GM21528 (cell line): ENCODE results near the gene GPR180.
"Not testable (repeated sequence)": the region's sequence is repeated elsewhere in the genome, so short reads cannot be mapped to it uniquely, and the experiment has no call there.

Experiments used
- ATAC-seq: cut with Tn5 transposase; IDR thresholded peaks from one replicate; pipeline ENCODE4 v1.9.1; 2021; ENCODE audit warnings: mild to moderate bottlenecking, moderate library complexity; ENCODE audit not compliant: unreplicated experiment, low FRiP score

The GPR180 gene

DNA sequence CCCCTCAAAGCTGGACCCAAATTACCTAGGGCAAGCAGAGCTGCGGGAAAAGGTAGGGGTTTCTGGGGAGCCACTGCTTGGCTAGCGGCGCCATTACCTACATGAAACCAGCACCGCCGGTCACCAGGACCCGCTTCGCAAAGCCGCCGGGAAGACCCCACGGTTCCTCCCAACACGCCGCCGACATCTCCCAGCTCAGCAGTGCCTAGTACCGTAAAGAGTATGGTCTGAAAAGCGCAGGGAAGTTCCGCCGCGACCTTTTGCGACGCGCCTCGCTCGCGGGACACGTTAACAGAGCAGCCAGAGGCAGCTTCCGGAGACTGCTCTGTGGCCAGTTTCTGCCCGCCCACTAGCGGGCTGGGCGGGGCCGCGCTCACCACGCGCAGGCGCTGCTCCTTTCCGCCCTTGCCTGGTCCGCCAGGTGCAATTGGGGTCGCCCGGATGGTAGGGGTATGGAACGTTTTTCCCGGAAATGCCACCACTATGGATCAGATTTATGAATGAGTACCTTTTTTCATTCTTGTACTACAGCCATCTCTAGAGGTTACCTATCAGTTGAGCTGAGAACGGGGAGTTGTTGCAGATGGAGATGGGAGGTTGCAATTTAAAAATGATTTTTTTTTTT lies 5.6 kb upstream of the GPR180 start, which contains the start of gene TGDS:
TGDS (minus strand) TSS at position 203 of the 625 bp plus-strand sequence; CDS start at position 187, 16 bp downstream.
- peak; percentile 98 for ATAC-seq

GRCh38 chr13:94596575-94596971 lies 5.1 kb upstream of the GPR180 start:
- no peak for ATAC-seq

DNA sequence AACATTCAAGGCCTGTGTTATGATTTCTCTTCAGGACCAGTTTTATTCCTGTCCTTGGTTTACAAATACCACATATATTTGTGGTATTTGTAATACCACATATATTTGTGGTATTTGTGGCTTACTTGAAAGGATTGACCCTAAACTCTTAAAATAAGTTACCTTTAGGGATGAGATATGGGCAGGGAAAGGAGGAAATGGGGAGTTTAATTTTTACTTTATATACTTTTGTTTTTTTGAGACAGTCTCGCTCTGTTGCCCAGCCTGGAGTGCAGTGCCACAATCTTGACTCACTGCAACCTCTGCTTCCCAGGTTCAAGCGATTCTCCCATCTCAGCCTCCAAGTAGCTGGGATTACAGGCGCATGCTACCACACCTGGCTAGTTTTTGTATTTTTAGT lies 3.4 kb upstream of the GPR180 start:
- ATAC-seq, result no peak

- no peak for ATAC-seq
Observed at GRCh38 chr13:94599877-94600276, 1.8 kb upstream of the GPR180 start.

- ATAC-seq, result no peak
Observed at GRCh38 chr13:94602467-94602866, 810 bp downstream of the GPR180 start.

- ATAC-seq, result no peak
Observed at GRCh38 chr13:94607056-94607455, 5.4 kb downstream of the GPR180 start.

DNA sequence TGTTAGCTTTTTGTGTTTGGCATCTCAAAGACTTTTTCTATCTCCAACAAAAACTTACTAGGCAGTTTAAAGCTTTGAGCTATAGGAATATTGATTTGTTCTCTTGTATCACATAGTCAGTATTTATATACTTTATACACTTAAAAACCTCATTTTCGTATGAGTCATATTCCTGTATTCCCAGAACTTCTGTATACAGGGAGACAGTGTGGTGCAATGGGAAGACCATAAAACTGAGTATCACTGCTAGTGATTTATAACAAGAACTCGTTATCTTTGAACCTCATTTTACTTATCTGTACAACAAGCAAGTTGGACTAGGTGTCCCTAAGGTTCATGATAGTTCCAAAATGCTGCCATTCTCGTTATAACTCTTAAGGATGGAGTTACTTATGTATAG lies 6.3 kb downstream of the GPR180 start:
- ATAC-seq, result no peak

DNA sequence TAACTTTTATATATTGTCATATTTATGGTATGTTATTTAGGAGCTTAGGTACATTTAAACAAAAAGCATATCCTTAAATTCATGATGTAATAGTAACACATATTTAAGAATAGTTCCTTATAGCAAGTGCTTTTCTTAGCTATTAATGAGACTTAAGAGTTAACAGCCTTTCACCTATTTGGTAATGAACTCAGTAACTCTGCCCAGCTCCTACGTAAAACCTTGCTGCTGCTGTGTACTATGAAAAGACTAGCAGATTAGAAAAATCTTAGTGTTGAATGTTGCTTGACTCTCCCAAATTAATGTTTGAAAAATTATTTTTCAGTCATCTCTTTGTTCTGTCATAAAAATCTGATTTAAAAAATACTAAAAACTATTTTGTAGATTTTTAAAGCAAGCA lies 6.9 kb downstream of the GPR180 start:
- no peak for ATAC-seq

- no peak for ATAC-seq
Observed at GRCh38 chr13:94609196-94609595, 7.5 kb downstream of the GPR180 start.

DNA sequence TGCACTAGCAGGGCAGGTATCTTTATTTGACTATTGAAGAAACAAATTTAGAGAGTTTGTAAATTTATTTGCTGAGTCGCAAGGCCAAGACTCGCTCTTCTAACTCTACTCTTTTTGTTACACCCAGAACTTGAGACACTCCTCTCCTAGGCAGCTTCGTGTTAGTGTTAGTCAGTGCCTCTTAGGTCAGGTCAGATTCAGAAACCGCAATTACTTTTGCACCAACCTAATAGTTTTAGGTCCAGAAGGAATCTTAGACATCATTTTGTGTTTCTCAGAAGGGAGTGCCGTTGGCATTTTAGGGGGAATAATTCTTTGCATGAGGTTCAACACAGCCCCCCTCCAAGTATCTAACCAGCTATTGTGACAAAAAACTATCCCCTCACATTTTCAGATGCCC lies 8.8 kb downstream of the GPR180 start:
- no peak for ATAC-seq

DNA sequence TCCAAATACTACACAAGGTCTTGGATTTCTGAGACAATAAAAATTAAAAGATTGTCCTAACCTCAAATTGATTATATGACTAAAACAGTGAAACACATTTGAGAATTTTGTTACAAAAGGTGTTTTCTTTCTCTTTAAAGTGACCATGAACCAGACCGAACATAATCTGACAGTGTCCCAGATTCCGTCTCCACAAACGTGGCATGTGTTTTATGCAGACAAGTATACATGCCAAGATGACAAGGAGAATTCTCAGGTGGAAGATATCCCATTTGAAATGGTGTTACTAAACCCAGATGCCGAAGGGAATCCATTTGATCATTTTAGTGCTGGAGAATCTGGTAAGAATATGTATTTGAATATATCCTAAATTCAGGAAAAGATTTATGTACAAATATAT lies 10.4 kb downstream of the GPR180 start:
- no peak for ATAC-seq

DNA sequence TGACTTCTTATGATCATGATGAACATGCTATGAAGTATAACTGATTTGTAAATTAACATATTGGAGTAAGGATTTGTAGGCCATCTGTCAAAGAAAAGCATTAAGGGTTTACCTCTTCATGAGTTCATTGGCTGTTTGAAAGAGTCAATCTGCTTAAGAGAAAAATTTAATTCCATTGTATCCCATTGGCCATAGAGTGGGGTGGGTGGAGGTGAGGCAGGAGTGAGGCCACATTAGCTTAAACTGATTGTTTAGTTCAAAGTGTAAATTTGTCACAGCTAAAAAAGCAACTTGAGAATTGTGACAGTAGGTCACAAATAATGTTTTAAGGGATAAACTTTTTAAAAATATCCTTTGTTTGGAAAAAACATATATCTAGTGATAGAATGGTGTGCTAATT lies 11.4 kb downstream of the GPR180 start:
- no peak for ATAC-seq

DNA sequence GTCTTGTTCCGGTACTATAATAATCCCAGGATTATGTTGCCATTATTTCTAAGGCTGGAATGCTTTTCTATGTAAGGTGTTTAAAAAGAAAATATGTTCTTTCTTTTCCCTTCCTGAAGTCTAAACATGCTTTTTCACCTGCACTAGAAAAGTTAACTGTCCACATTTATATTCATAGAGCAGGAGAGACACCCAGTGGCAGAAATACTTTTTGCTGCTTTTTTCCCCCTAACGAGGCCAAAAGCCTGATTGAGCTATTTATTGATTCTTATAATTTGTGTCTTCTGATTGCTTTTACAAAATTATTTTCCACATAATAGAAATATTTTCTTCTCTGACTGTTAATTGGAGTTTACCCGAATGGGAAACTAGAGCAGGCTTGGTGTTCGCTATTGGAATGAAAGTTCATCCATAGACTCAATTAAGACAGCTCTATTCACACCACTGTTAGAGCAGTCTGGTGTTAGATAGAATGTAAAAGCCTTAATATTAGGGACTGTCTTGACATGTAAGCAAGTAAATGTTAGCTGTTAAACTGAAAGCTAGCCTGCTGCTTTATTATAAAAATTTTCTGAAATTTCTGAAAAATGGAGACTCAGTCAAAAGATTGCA lies 15.8 kb downstream of the GPR180 start:
- no peak for ATAC-seq

GRCh38 chr13:94620286-94620896 lies 18.7 kb downstream of the GPR180 start:
- peak; percentile 78 for ATAC-seq

DNA sequence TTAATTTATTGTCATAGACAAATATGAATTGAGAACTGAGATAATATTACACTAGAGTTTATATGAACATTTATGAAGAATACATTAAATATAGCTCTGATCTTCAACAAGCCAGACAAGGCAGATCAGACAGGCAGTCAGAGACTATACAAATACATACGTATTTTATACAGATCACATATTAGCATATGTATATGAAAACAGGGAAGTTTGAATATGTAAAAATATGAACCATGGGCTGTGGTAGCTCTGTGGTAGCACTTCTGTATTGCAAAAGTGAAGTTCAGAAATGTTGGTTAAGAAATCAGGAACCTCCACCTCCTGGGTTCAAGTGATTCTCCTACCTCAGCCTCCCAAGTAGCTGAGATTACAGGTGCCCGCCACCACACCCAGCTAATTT lies 20.7 kb downstream of the GPR180 start:
- ATAC-seq, result no peak

DNA sequence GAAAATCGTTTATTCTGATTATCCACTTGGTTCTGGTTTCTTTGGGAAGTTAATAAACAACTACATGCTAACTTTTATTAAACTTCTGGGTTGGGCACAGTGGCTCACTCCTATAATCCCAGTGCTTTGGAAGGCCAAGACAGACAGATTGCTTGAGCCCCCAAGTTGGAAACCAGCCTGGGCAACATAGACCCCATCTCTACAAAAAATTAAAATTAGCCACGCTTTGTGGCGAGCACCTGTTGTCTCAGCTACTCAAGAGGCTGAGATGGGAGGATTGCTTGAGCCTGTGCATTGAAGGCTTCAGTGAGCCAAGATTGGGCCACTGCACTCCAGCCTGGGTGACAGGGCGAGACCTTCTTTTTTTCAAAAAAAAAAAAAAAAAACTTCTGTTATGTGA lies 21.7 kb downstream of the GPR180 start:
- no peak for ATAC-seq

DNA sequence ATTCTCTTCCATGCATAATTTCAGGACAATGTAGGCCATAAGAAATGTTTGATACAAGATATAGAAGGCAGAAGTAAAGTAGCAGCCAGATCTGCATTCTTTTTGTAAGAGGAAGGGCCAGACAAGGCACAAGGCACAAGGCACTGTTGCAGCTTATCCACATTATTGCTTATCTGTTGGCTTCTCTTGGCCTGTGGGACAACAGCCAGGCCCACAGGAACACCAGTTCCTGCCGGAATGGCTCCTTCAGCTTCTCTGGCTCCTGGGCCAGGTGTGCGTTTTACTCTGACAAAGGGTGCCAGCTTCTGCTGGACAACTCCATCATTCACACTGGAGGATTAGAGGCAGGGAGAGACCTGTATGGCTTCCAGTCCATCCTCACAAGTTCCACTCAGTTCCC lies 29.2 kb downstream of the GPR180 start:
- no peak for ATAC-seq

DNA sequence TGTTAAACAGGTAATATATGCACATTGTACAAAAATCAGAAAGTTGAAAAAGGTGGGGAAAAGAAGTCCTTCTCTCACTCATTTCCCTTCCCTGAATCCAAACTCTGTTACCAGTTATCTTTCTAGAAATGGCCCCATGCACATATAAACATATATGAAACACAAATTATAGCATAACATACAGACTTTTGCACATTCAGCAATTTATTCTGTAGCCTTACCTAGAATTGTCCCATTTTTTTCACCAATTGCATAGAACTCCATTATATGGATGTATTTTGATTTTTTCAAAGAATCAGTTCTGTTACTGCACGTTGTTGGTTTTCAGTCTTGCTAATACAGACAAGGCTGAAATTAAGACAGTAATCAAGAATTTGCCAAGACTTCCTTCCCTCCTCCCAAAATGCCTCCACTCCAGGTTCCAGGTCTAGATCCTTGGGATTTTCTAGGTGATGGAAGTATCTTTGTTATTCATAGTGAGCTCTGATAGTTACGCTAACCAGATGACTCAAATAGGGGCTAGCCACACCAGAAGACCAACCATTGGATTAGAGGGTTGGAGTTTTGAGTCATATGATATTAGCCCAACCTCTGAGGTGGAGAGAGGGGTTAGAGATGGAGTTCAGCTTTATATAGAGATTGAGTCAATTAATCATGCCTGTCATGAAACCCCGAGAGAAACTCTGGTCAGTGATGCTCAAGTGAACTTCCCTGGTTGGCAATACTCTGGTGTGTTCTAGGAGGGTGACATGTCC lies 30.7 kb downstream of the GPR180 start:
- ATAC-seq, result no peak

DNA sequence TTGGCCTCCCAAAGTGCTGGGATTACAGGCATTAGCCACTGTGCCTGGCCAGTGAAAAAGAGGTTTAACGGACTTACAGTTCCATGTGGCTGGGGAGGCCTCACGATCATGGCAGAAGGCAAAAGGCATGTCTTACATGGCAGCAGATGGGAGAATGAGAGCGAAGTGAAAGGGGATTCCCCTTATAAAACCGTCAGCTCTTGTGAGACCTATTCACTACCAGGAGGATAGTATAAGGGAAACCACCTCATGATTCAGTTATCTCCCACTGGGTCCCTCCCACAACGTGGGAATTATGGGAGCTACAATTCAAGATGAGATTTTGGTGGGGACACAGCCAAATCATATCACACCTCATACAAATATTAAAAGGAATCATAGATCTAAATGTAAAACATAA lies 34.4 kb downstream of the GPR180 start:
- not testable (repeated sequence) for ATAC-seq

- ATAC-seq, result no peak
Observed at GRCh38 chr13:94636942-94637578, 35.4 kb downstream of the GPR180 start.

- not testable (repeated sequence) for ATAC-seq
Observed at GRCh38 chr13:94637677-94638076, 36.0 kb downstream of the GPR180 start.
